ENCODE data around the gene ITGB7.

DNA sequence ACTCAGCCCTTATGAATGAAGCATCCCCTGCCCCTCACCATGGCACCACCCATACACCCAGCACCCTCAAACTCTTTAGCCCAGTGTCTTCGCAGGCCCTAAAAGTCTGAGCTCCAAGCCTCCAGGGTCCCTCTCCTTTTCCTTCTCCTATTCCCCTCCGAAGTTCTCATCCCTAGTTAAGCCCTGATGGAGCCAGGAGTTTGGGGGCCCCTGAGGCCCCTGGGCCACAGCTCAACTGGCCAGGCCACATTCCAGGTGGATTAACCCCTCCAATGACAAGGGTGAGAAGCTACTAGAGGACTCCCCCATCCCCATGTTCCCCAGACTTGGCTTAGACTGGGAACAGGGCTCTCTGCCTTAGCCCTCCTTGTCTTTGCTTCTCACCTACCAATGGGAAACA is 22.4 kb upstream of the ITGB7 start:
- TF ChIP-seq, protein P1, sequence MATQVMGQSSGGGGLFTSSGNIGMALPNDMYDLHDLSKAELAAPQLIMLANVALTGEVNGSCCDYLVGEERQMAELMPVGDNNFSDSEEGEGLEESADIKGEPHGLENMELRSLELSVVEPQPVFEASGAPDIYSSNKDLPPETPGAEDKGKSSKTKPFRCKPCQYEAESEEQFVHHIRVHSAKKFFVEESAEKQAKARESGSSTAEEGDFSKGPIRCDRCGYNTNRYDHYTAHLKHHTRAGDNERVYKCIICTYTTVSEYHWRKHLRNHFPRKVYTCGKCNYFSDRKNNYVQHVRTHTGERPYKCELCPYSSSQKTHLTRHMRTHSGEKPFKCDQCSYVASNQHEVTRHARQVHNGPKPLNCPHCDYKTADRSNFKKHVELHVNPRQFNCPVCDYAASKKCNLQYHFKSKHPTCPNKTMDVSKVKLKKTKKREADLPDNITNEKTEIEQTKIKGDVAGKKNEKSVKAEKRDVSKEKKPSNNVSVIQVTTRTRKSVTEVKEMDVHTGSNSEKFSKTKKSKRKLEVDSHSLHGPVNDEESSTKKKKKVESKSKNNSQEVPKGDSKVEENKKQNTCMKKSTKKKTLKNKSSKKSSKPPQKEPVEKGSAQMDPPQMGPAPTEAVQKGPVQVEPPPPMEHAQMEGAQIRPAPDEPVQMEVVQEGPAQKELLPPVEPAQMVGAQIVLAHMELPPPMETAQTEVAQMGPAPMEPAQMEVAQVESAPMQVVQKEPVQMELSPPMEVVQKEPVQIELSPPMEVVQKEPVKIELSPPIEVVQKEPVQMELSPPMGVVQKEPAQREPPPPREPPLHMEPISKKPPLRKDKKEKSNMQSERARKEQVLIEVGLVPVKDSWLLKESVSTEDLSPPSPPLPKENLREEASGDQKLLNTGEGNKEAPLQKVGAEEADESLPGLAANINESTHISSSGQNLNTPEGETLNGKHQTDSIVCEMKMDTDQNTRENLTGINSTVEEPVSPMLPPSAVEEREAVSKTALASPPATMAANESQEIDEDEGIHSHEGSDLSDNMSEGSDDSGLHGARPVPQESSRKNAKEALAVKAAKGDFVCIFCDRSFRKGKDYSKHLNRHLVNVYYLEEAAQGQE (IDR thresholded peaks at IDR 0.05; ENCODE audit: insufficient replicate concordance, low read depth): no peak
- TF ChIP-seq, protein P2, sequence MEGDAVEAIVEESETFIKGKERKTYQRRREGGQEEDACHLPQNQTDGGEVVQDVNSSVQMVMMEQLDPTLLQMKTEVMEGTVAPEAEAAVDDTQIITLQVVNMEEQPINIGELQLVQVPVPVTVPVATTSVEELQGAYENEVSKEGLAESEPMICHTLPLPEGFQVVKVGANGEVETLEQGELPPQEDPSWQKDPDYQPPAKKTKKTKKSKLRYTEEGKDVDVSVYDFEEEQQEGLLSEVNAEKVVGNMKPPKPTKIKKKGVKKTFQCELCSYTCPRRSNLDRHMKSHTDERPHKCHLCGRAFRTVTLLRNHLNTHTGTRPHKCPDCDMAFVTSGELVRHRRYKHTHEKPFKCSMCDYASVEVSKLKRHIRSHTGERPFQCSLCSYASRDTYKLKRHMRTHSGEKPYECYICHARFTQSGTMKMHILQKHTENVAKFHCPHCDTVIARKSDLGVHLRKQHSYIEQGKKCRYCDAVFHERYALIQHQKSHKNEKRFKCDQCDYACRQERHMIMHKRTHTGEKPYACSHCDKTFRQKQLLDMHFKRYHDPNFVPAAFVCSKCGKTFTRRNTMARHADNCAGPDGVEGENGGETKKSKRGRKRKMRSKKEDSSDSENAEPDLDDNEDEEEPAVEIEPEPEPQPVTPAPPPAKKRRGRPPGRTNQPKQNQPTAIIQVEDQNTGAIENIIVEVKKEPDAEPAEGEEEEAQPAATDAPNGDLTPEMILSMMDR (IDR thresholded peaks at IDR 0.05; ENCODE audit: insufficient read depth, low read length): no peak
- TF ChIP-seq POLR2AphosphoS5 (IDR thresholded peaks at IDR 0.05; ENCODE audit: low read depth) (no peak), SPI1 (IDR thresholded peaks at IDR 0.05; ENCODE audit: borderline replicate concordance, low read depth) (no peak), GABPA (IDR thresholded peaks at IDR 0.05; ENCODE audit: low read depth) (no peak)
